GM12892 (cell line): Measurements from ENCODE around the gene P2RY14.
"Not testable (repeated sequence)": the region's sequence is repeated elsewhere in the genome, so short reads cannot be mapped to it uniquely, and the experiment has no call there.

Source experiments
- DNase-seq: peaks from one replicate; pipeline ENCODE4 v3.0.0; 2011; ENCODE audit not compliant: insufficient read length
- FAIRE-seq: peaks from 2 replicates; lab custom pipeline; 2011; peaks lifted over from hg19 to GRCh38; lab: Jason Lieb, UNC
- POLR2A ChIP-seq: IDR thresholded peaks from 2 replicates; pipeline ENCODE4 v1.6.1; 2011; ENCODE audit warnings: low read depth, low read length, control low read depth
- POLR2AphosphoS5 ChIP-seq: IDR thresholded peaks from 2 replicates; pipeline ENCODE4 v1.6.1; 2011; ENCODE audit warnings: low read depth, low read length, control low read depth
- TAF1 ChIP-seq: IDR thresholded peaks from 2 replicates; pipeline ENCODE4 v1.6.1; 2011; ENCODE audit warnings: low read depth, mild to moderate bottlenecking, control low read depth, low read length, borderline replicate concordance

P2RY14 gene

DNA sequence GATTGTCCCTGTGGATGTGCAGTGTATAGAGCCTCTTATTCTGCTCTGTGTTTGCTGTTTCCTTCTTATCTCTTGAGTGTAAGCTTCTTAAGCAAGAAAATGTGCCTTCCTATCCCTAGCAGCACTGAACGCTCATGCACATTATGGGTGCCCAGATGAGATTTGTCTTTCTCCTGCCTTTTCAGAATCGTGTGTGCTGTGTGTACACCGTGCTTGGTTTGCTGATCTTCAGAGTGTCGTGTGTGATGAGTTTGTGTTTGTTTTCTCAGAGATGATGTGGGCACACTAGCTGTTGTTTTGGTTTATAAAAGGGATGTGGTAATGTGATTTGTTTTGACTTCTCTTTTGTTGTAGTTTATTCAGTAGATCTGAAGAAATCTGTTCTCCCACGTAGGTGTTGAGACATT is 95.1 kb downstream of the P2RY14 start:
- peak; percentile 65 for FAIRE-seq
- TF ChIP-seq POLR2AphosphoS5 (no peak), TAF1 (no peak), POLR2A (no peak)

DNA sequence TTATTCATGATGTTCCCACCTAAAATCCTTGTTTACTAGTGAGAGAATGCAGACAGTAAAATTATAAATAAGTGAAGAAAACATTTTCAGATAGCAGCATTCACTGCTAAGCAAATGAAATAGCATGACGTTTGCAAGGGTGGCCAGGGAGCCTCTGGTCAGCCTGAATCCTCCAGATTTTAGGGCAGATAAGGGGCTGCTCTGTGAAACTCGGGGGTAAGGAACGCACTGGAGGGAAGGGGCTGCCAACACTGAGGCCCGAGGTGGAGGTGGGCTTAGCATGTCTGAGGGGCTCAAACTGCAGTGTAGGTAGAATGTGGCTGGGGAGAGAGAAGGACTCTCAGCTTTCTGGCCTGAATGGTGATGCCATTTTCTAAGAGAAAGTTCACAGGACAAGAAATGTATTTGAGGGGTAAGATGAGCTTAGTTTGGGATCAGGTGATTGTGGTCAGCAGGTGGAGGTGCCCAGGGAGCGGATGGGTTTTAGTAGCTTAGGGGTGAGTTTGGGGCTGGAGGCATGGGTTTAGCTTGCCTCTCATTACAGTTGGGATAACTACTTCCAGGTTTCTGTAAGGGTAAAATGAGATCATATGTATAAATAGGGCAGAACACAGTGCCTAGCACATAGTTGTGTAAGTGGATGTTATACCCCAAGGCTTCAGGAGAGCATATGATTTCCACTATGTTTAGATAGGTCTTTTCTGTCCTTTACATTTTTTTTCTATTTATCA is 95.8 kb downstream of the P2RY14 start:
- peak; percentile 5 for FAIRE-seq
- no peak for TF ChIP-seq POLR2A
- no peak for TF ChIP-seq POLR2AphosphoS5
- TF ChIP-seq TAF1: no peak
- DNase-seq: no peak

More for the DNA sequence above, 95.1 kb downstream of the P2RY14 start:
- no peak for DNase-seq

DNA sequence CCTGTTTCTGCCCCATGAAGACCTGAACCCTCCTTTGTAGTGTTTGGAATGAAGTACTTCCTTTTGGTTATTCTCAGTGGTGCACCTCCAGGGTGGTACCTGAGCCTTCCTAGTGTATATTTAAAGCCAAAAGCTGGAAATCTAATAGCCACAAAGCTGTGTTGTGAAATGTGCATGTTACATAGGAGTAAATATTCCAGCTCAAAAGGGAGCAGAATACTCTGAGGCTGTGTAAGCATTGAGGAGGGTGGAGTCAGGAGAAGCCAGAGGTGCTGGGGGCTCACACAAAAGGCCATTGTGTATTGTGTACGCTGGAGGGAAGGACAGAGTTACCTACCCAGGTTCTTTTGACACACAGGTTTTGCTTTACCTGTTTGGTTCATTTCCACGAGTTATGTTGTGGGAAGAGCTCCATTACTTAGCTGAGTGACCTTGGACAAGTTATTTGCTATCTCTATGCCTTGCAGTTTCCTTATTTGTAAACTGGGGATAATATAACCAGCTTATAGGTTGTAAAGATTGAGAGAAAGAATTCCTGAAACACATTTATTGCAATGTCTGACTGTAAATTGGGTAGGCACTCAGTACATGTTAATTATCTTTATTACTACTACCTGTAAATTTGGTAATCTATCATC is 100.0 kb downstream of the P2RY14 start:
- DNase-seq (no peak), FAIRE-seq (no peak)
- TF ChIP-seq POLR2A (no peak), POLR2AphosphoS5 (no peak), TAF1 (no peak)

DNA sequence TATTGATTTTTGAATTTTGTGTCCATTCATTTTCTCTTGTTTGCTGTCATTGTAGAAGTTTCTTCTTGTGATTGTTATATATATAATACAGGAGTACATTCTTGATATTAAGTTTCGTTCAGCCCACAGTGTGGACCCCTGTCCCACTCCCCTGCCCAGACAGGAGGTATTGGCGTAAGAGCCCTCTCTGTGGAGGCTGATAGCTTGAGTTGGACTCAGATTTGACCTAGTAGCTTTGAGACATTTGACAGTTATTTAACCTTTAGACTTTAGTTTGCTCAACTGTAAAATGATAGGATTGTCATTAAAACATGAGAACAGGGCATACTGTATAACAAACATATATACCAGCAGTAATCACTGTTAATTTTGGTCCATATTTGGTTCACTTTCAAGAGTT is 102.4 kb downstream of the P2RY14 start:
- peak; percentile 9 for FAIRE-seq
- TF ChIP-seq POLR2AphosphoS5 (no peak), TAF1 (no peak), POLR2A (no peak)
- no peak for DNase-seq

DNA sequence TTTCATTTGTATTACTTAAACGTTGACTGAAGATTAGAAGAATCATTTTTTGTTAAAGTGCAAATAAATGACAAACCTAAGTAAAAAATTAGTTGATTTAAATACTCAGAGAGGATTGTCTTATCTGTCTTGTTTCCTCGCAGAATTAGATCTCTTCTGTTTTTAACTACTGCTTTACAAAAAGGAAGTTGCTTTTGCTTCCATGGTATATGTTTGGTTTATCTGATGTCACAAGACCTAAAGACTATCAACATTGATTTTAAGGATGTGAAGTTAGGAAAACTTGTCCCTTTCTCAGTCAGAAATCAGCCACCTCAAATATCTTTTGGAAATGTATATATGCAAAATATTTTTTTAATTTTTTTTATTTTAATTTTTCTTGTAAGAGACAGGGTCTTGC is 104.0 kb downstream of the P2RY14 start:
- no peak for FAIRE-seq
- no peak for TF ChIP-seq POLR2AphosphoS5
- no peak for DNase-seq

DNA sequence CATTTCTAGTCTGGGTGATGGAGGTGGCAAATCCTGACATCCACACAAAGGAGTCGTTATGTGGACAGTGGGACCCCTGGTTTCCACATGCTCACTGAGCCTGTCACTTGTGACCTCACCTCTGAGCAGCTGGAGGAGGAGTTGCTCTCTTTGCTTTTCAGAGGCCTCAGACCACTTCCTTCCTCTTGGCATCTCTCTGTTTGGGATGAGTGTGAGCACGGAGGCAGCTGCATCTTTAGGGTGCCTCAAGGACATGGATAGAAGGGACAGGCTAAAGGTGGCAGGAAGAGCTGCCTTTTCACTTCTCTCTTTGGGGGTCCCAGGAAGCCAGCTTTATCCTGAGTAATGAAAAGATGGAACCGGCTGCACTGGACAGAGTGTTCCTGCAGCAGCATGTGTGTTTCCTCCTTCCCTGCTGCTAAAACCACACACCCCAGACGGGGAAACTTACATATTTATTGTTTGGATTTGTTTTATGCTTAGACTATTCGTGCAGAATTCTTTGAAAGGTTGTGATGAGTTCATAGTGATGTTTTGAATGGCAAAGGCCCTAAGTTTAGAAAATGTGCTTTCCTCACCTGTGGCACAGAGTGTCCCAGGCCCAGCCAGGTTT is 107.1 kb downstream of the P2RY14 start:
- DNase-seq: no peak
- TF ChIP-seq POLR2A (no peak), POLR2AphosphoS5 (no peak), TAF1 (no peak)
- no peak for FAIRE-seq

DNA sequence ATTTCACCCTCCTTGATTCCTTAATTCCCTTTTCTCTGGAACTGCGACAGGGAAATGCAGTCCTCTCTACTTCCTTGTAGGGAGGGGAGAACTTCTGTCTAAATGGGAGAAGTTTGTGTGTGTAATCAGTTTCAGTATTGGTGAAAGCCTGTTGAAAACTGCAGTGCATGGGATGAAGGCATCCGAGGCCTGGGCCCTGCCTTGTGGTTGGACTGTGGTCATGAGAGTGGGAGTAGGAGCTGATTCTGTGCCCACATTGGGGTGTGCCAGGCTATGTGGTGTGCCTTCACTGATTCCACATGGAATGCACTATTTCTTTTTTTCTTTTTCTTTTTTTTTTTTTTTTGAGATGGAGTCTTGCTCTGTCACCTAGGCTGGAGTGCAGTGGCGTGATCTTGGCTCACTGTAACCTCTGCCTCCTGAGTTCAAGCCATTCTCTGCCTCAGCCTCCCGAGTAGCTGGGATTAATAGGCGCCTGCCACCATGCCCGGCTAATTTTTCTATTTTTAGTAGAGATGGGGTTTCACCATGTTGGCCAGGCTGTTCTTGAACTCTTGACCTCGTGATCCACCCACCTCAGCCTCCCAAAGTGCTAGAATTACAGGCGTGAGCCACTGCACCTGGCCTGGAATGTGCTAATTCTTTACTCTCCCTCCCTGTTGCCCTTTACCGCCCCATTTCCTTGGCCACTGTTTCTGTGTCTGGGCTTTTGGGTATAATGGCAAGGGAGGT is 108.2 kb downstream of the P2RY14 start:
- not testable (repeated sequence) for DNase-seq, FAIRE-seq

DNA sequence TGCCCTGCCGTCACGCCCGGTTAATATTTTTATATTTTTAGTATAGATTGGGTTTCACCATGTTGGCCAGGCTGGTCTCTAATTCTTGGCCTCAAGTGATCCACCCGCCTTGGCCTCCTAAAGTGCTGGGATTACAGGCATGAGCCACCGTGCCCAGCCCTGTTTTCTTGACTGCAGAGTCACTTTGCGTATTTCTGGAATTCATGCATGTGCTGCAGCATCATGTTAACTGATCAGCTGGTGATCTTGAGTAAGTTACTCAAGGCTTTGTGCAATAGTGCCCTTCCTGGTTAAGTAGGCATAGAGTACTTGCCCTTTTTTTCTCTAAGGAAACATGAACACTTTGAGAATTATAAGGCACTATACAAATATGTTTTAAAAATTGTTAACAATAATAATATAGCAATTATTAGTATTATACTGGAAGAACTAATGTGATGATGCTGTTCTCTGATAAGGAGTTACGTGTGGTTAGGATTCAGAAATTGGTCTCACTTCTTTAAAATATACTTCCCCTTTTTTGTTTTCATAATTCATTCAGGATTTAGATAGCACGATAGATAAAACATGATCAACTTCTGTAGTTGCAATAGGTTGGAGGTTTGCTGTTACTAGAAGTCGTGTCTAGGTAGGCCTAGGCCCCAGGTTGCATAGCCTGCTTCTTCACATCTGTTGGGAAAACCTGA is 108.9 kb downstream of the P2RY14 start:
- FAIRE-seq (no peak), DNase-seq (no peak)
- TF ChIP-seq POLR2A: no peak

DNA sequence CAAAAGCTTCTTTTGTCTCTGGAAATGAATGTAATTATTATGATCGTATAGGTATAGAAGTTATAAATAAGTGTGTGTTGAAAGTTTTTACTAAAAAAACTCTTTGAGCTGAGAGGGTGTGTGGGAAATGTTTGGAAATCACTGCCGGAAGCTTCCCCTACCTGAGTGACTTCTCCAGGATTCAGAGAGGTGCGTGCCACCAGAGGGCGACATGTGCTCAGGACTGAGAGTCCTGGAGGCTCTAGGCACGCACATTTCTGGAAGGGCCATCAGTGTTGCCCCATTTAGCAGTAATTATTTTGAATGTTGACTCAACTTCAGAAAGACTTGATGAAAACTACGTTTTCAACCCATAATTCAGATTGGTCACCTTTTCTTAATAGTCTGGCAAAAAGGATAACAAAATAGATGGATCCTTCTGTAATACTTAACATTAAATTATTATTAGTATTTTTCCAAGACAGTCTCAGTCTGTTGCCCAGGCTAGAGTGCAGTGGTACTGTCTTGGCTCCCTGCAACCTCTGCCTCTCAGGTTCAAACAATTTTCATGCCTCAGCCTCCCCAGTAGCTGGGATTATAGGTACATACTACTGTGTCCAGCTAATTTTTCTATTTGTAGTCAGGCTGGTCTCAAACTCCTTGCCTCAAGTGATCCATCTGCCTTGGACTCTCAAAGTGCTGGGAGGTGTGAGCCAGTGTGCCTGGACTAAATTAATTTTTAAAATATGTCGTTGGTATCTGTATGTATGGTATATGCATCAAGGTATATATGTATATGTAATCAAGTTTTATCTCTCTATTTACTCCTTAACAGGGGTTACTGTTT is 109.9 kb downstream of the P2RY14 start:
- FAIRE-seq (peak; percentile 72), DNase-seq (no peak)
- TF ChIP-seq TAF1 (no peak), POLR2A (no peak), POLR2AphosphoS5 (no peak)

DNA sequence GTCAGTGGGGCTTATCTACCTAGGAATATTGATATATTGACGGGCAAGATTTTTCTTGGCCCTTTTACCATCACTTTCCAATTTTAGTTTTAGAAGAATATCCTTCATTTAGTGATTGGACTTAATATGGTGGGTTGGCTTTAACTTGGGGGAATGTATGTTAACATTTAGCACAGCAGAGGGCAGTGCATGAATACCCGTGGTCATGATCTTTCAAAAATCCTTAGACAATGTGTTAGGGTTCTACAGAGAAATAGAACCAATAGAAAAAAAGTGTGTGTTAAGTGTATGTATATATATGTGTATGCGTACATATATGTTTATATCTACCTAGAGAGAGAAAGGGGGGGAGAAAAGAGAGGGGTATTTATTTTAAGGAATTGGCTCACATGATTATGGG is 112.2 kb downstream of the P2RY14 start:
- DNase-seq: no peak
- FAIRE-seq: no peak
- TF ChIP-seq POLR2A (no peak), POLR2AphosphoS5 (no peak), TAF1 (no peak)

DNA sequence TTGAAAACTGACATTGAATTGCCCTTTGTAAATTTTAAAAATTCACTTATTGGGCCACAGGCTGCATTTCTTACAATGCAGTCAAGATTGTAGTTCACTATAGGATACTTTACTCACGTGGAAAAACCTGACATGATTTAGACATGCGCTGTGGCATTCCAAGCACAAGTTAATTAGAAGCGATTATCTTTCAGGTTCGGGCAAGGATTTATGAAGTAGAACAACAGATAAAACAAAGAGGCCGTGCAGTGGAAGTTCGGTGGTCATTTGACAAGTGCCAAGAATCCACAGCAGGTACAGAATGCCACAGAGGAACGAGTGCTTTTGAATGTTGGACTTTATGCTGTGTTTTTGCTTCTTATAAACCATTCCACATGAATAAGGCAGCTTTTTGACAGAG is 113.1 kb downstream of the P2RY14 start:
- TF ChIP-seq POLR2A (no peak), POLR2AphosphoS5 (no peak), TAF1 (no peak)
- FAIRE-seq (no peak), DNase-seq (no peak)
